GM12892 (cell line): ENCODE results near the gene ACCS.

Experiments used
- DNase-seq: peaks from one replicate; pipeline ENCODE4 v3.0.0; 2011; ENCODE audit not compliant: insufficient read length
- FAIRE-seq: peaks from 2 replicates; lab custom pipeline; 2011; peaks lifted over from hg19 to GRCh38; lab: Jason Lieb, UNC
- POLR2A ChIP-seq: IDR thresholded peaks from 2 replicates; pipeline ENCODE4 v1.6.1; 2011; ENCODE audit warnings: low read depth, low read length, control low read depth
- POLR2AphosphoS5 ChIP-seq: IDR thresholded peaks from 2 replicates; pipeline ENCODE4 v1.6.1; 2011; ENCODE audit warnings: low read depth, low read length, control low read depth
- TAF1 ChIP-seq: IDR thresholded peaks from 2 replicates; pipeline ENCODE4 v1.6.1; 2011; ENCODE audit warnings: low read depth, mild to moderate bottlenecking, control low read depth, low read length, borderline replicate concordance

Gene ACCS

GRCh38 chr11:44097821-44098220 is 31.8 kb downstream of the ACCS start:
- DNase-seq (no peak), FAIRE-seq (no peak)
- TF ChIP-seq POLR2A, result no peak
- TF ChIP-seq TAF1, result no peak

- DNase-seq (no peak), FAIRE-seq (no peak)
- TF ChIP-seq POLR2A, result no peak
- no peak for TF ChIP-seq POLR2AphosphoS5
- TF ChIP-seq TAF1, result no peak
Measured at GRCh38 chr11:44101098-44101497, 35.0 kb downstream of the ACCS start.

- no peak for TF ChIP-seq POLR2A
- TF ChIP-seq TAF1, result no peak
- no peak for TF ChIP-seq POLR2AphosphoS5
- FAIRE-seq (peak; percentile 65), DNase-seq (no peak)
Measured at GRCh38 chr11:44104481-44105294, 38.6 kb downstream of the ACCS start.

DNA sequence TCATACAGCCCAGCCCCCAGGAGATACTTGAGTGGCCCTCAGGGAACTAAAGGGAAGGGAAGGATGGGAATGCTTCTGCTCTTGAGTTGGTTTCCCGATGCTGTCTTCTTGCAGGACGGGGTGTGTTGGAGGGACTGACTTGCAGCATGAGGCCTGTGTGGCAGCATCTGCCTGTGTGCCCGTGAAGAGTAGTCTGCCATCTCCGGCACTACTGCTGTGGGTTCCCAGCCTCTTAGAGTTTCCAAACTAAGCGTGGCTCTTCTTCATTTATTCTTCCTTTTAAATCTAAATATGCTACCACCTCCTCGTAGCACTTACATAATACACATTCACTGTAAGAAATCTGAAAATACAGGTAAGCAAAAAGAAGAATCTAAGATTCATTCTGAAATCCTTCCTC is 42.2 kb downstream of the ACCS start:
- no peak for TF ChIP-seq POLR2A
- no peak for TF ChIP-seq TAF1
- no peak for TF ChIP-seq POLR2AphosphoS5
- no peak for DNase-seq
- FAIRE-seq, result no peak

- FAIRE-seq (peak; percentile 97), DNase-seq (peak; percentile 29)
- no peak for TF ChIP-seq TAF1
- no peak for TF ChIP-seq POLR2A
- no peak for TF ChIP-seq POLR2AphosphoS5
Measured at GRCh38 chr11:44110231-44110679, 44.2 kb downstream of the ACCS start.

DNA sequence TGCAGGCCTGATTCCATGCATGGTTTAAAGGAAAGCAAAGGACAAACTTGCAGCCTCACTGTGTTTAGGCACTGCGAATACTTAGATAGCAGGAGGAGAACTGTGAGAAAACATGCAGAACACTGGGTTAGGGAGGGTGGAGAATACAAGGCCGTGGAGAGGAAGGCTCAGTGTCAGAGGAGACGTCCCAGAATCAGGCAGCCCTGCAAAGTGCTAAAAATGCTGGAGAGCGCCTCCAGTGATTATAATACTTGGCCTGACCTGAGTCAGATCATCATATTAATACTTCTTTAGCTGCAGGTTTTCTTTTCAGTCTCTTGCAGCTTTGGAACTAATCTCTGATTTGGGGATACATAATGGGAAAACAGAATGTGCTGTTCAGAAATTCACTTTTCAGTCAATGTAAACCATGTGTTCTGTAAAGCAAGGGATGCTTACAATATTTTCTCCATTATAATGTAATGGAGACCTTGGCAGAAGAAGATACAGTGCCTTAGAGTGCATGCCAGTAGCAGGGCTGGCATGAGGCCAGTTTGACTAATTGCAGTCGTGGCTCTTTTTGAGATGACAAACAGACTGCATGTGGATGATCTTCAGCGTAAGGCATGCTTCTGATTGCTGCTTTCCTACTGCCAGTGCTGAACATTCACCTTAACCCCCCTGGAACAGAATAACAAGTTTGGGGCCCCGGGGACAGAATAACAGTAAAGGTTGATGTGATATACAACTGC is 46.2 kb downstream of the ACCS start:
- DNase-seq (no peak), FAIRE-seq (peak; percentile 48)
- no peak for TF ChIP-seq POLR2AphosphoS5
- TF ChIP-seq TAF1, result no peak
- no peak for TF ChIP-seq POLR2A

GRCh38 chr11:44113018-44113417 is 46.9 kb downstream of the ACCS start:
- peak; percentile 78 for FAIRE-seq
- DNase-seq, result no peak
- no peak for TF ChIP-seq POLR2AphosphoS5
- TF ChIP-seq TAF1, result no peak
- no peak for TF ChIP-seq POLR2A

DNA sequence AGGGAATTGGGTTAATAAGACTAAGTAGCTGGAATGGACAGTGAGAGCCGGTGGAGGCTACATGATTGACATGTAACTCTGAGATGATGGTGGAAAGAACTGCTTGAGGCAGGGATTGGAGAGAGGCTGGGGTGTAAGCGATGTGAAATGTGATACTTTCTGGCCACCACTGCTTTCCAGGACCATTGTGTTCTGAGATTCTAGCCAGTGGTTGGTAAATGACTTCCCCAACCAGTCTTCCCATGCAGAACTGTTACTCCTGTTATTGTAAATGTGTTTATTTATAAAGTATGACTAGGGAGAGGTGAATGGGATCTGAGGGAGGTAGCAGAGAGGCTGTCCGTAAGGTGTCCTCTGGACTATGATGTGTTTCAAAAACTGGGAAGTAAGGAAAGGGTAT is 47.5 kb downstream of the ACCS start:
- TF ChIP-seq POLR2A (no peak), POLR2AphosphoS5 (no peak), TAF1 (no peak)
- DNase-seq, result no peak
- no peak for FAIRE-seq

- TF ChIP-seq POLR2AphosphoS5 (no peak), TAF1 (no peak), POLR2A (no peak)
- FAIRE-seq (peak; percentile 17), DNase-seq (no peak)
Measured at GRCh38 chr11:44116234-44116830, 50.3 kb downstream of the ACCS start.

- TF ChIP-seq TAF1 (no peak), POLR2A (no peak), POLR2AphosphoS5 (no peak)
- DNase-seq (no peak), FAIRE-seq (no peak)
Measured at GRCh38 chr11:44120169-44120568, 54.1 kb downstream of the ACCS start.

GRCh38 chr11:44125598-44125997 is 59.5 kb downstream of the ACCS start:
- no peak for TF ChIP-seq POLR2A
- no peak for TF ChIP-seq POLR2AphosphoS5
- TF ChIP-seq TAF1, result no peak
- no peak for DNase-seq
- no peak for FAIRE-seq
